ENCODE results near the gene ZNF497.
"Not testable (repeated sequence)": the region's sequence is repeated elsewhere in the genome, so short reads cannot be mapped to it uniquely, and the experiment has no call there.

Gene ZNF497

GRCh38 chr19:58393725-58394033 lies 31.1 kb upstream of the ZNF497 start:
- no peak for DNase-seq

GRCh38 chr19:58392945-58393724 lies 30.6 kb upstream of the ZNF497 start:
- DNase-seq, result no peak

GRCh38 chr19:58388175-58388526 lies 25.6 kb upstream of the ZNF497 start:
- no peak for DNase-seq

GRCh38 chr19:58387338-58388174 lies 25.0 kb upstream of the ZNF497 start:
- DNase-seq, result no peak

GRCh38 chr19:58386576-58387337 lies 24.2 kb upstream of the ZNF497 start, which contains the start of gene RPS5:
TSS of gene RPS5 (plus strand) at chr19:58387269. CDS start at chr19:58388138, 869 bp downstream.
- DNase-seq, result peak; percentile 94 to 95

- peak in 1 of 2 donors; percentile 35 for DNase-seq
Observed at GRCh38 chr19:58385891-58386575, 23.5 kb upstream of the ZNF497 start.

GRCh38 chr19:58385313-58385890 lies 22.9 kb upstream of the ZNF497 start:
- no peak for DNase-seq

GRCh38 chr19:58382997-58383603 lies 20.5 kb upstream of the ZNF497 start:
- DNase-seq, result no peak

- no peak for DNase-seq
Observed at GRCh38 chr19:58381460-58382212, 19.1 kb upstream of the ZNF497 start.

GRCh38 chr19:58380662-58381459 lies 18.3 kb upstream of the ZNF497 start, which contains the start of gene ZNF837:
TSS of gene ZNF837 (minus strand) at chr19:58381030. CDS start at chr19:58369332, 11,698 bp downstream.
- peak; percentile 97 to 99 for DNase-seq

GRCh38 chr19:58380037-58380661 lies 17.6 kb upstream of the ZNF497 start:
- DNase-seq, result no peak

- no peak for DNase-seq
Observed at GRCh38 chr19:58379246-58379645, 16.7 kb upstream of the ZNF497 start.

GRCh38 chr19:58376724-58377123 lies 14.2 kb upstream of the ZNF497 start:
- not testable (repeated sequence) for DNase-seq

GRCh38 chr19:58374200-58374599 lies 11.6 kb upstream of the ZNF497 start:
- no peak for DNase-seq

GRCh38 chr19:58372311-58373133 lies 10.0 kb upstream of the ZNF497 start:
- DNase-seq, result no peak

GRCh38 chr19:58368561-58369360 lies 6.2 kb upstream of the ZNF497 start:
- no peak for DNase-seq

- no peak for DNase-seq
Observed at GRCh38 chr19:58367698-58368454, 5.3 kb upstream of the ZNF497 start.

All from activated CD4-positive, alpha-beta T cell treated with anti-CD3 and anti-CD28 coated beads for 4 hours (primary cell).